BE2C (cell line): Measurements from ENCODE around the gene TTYH3.

ENCODE experiments used
- DNase-seq: peaks from one replicate; pipeline ENCODE4 v3.0.0-alpha.2; 2020
- H3K27me3 ChIP-seq: fragments of 250-450 bp; sonication (Bioruptor Pico); 2 replicates; pipeline ENCODE4 v1.5.1; 2020; ENCODE audit warnings: mild to moderate bottlenecking
- H3K36me3 ChIP-seq: fragments of 250-450 bp; sonication (Bioruptor Pico); 2 replicates; pipeline ENCODE4 v1.5.1; 2020; ENCODE audit warnings: mild to moderate bottlenecking
- H3K4me1 ChIP-seq: fragments of 250-450 bp; sonication (Bioruptor Pico); 2 replicates; pipeline ENCODE4 v1.5.1; 2020
- H3K4me3 ChIP-seq: 2 replicates; pipeline ENCODE4 v1.5.1; 2011; ENCODE audit warnings: low read depth, low read length
- H3K9me3 ChIP-seq: fragments of 250-450 bp; sonication (Bioruptor Pico); 2 replicates; pipeline ENCODE4 v1.5.1; 2020
- TF ChIP-seq, protein P1 (sequence below): IDR thresholded peaks from 2 replicates; pipeline ENCODE4 v1.5.1; 2012; ENCODE audit warnings: mild to moderate bottlenecking, low read depth, low read length

The TTYH3 gene

DNA sequence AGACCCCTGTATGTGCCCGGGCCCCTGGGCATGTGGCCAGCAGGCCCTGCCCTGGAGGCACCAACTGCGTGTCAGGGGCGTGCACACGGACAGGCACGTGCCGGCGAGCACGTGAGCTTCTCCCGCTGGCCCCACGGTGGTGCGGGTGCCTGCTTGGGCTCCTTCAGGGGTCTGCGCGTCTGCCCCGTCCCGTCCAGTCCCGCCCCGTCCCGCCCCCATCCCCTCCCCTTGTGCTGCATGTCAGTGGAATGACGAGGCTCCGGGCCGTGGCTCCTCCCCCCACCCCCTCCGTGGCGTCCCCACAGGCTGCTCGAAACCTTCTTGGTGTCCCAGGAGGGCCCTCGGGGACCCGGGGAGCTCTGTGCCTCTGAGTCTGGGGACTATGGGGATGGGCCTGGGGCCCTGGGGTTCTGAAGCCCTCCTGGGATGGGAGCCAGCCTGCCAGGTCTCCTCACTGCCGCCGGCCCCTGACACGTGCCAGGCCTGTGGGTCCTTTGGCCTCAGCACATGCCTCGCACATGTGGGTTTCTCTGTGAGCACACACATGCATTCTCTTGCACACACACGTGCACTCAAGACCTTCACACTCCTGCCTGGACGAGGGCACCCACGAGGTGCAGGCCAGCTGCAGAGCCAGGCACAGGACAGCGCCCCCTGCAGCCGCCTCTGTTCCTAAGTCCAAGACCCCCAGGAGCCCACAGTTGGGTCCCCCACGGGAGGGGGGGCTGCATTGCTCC, 28.7 kb downstream of the TTYH3 start:
- H3K27me3 ChIP-seq: no peaks in the 10 kb centered on the region
- DNase-seq: peak; percentile 63
- peaks cover 10% of the 10 kb centered on the region; the same call in 1 of the 2 replicates for H3K4me1 ChIP-seq
- TF ChIP-seq, protein P1, sequence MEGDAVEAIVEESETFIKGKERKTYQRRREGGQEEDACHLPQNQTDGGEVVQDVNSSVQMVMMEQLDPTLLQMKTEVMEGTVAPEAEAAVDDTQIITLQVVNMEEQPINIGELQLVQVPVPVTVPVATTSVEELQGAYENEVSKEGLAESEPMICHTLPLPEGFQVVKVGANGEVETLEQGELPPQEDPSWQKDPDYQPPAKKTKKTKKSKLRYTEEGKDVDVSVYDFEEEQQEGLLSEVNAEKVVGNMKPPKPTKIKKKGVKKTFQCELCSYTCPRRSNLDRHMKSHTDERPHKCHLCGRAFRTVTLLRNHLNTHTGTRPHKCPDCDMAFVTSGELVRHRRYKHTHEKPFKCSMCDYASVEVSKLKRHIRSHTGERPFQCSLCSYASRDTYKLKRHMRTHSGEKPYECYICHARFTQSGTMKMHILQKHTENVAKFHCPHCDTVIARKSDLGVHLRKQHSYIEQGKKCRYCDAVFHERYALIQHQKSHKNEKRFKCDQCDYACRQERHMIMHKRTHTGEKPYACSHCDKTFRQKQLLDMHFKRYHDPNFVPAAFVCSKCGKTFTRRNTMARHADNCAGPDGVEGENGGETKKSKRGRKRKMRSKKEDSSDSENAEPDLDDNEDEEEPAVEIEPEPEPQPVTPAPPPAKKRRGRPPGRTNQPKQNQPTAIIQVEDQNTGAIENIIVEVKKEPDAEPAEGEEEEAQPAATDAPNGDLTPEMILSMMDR: peak; percentile 45
- H3K4me3 ChIP-seq: no peak overlapping the region
- H3K9me3 ChIP-seq: no peaks in the 10 kb centered on the region
- peaks cover 26% of the 10 kb centered on the region for H3K36me3 ChIP-seq

DNA sequence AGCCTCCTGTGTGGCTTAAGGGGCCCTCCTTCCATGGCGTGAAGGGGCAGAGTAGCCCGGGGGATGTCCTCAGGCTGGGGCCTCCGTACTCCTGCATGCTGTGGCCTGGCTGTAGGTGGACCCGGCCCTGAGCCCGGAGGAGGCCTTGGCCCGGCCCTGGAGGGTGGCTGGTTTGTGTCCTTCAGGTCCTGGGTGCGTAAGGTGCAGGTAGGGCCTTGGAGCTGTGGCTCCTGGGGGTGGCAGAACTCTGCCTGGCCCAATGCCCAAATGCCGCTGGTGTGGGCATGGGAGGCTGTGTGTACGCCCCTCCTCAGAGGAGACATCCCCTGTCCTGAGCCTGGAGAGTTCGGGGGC, 29.3 kb downstream of the TTYH3 start:
- TF ChIP-seq, protein P1: no peak
- H3K4me3 ChIP-seq: no peak overlapping the region
- peaks cover 10% of the 10 kb centered on the region; the same call in 1 of the 2 replicates for H3K4me1 ChIP-seq
- no peak for DNase-seq
- H3K27me3 ChIP-seq: no peaks in the 10 kb centered on the region
- H3K9me3 ChIP-seq: no peaks in the 10 kb centered on the region
- peaks cover 24% of the 10 kb centered on the region for H3K36me3 ChIP-seq

- peak; percentile 40 for DNase-seq
- Histone ChIP-seq H3K27me3 (no peaks in the 10 kb centered on the region), H3K4me1 (peaks cover 10% of the 10 kb centered on the region; the same call in 1 of the 2 replicates), H3K9me3 (no peaks in the 10 kb centered on the region), H3K4me3 (no peak overlapping the region), H3K36me3 (peaks cover 20% of the 10 kb centered on the region)
- TF ChIP-seq, protein P1: peak; percentile 32
These were observed 30.0 kb downstream of the TTYH3 start for GRCh38 chr7:2661602-2662272.

GRCh38 chr7:2662273-2663120, 30.7 kb downstream of the TTYH3 start:
- no peak for DNase-seq
- no peak overlapping the region for H3K4me3 ChIP-seq
- H3K4me1 ChIP-seq: peaks cover 10% of the 10 kb centered on the region; the same call in 1 of the 2 replicates
- no peaks in the 10 kb centered on the region for H3K27me3 ChIP-seq
- H3K9me3 ChIP-seq: no peaks in the 10 kb centered on the region
- peaks cover 20% of the 10 kb centered on the region for H3K36me3 ChIP-seq
- TF ChIP-seq, protein P1: no peak

GRCh38 chr7:2663121-2663886, 31.5 kb downstream of the TTYH3 start:
- TF ChIP-seq, protein P1: no peak
- no peak for DNase-seq
- Histone ChIP-seq H3K4me1 (peaks cover 10% of the 10 kb centered on the region; the same call in 1 of the 2 replicates), H3K9me3 (no peaks in the 10 kb centered on the region), H3K4me3 (no peak overlapping the region), H3K27me3 (no peaks in the 10 kb centered on the region), H3K36me3 (peaks cover 17% of the 10 kb centered on the region)
